GM20431 (cell line): ENCODE results near the gene STK17B.

ENCODE experiments used
- in situ Hi-C: fragments of 300-500 bp; cut with MseI, MboI; formaldehyde crosslinking; loops from one replicate; pipeline ENCODE4 v1.15.0; 2020; ENCODE audit warnings: low sequenced_read_pairs; ENCODE audit not compliant: unreplicated experiment

Gene STK17B

DNA sequence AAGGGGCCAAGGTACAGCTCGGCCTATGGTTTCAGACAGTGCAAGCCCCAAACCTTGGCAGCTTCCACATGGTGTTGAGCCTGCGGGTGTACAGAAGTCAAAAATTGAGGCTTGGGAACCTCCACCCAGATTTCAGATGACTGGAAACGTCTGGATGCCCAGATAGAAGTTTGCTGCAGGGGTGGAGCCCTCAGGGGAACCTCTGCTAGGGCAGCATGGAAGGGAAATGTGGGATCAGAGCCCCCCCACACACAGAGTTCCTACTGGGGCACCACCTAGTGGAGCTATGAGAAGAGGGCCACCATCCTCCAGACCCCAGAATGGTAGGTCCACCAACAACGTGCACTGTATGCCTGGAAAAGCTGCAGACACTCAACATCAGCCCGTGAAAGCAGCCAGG, 87.8 kb downstream of the STK17B start:
- in situ Hi-C loops = loop anchor here (25.0 kb wide), 1 partner anchor 379 kb away; no protein-coding TSS in a partner anchor
